OCI-LY1 (cell line): ENCODE data around the gene LTF.

Experiments used
- H2AFZ ChIP-seq: fragments of 200-600 bp; sonication (generic), shearing (Covaris generic); 2 replicates; pipeline ENCODE4 v1.6.0; 2014; ENCODE audit warnings: antibody characterized with exemption, mild to moderate bottlenecking, low read length
- H3F3A ChIP-seq: fragments of 200-600 bp; sonication (generic), shearing (Covaris generic); 2 replicates; pipeline ENCODE4 v1.6.0; 2014; ENCODE audit warnings: mild to moderate bottlenecking, antibody characterized with exemption, low read length, moderate library complexity; ENCODE audit not compliant: insufficient read depth
- H3K27ac ChIP-seq: fragments of 200-600 bp; sonication (generic); 2 replicates; pipeline ENCODE4 v1.5.1; 2014; ENCODE audit warnings: low read length, mixed run types, mild to moderate bottlenecking, low read depth; ENCODE audit not compliant: poor library complexity, severe bottlenecking
- H3K27me3 ChIP-seq: fragments of 200-600 bp; sonication (generic); 2 replicates; pipeline ENCODE4 v1.6.0; 2014; ENCODE audit warnings: antibody characterized with exemption, mild to moderate bottlenecking, low read length, moderate library complexity; ENCODE audit not compliant: insufficient read depth
- H3K36me3 ChIP-seq: fragments of 200-600 bp; sonication (generic); 2 replicates; pipeline ENCODE4 v1.6.1; 2014; ENCODE audit warnings: mild to moderate bottlenecking, antibody characterized with exemption, low read length, moderate library complexity, mixed read lengths; ENCODE audit not compliant: insufficient read depth
- H3K4me1 ChIP-seq: fragments of 200-600 bp; sonication (generic); 2 replicates; pipeline ENCODE4 v1.5.1; 2014; ENCODE audit warnings: mild to moderate bottlenecking, low read length, moderate library complexity; ENCODE audit not compliant: insufficient read depth, severe bottlenecking
- H3K4me2 ChIP-seq: fragments of 200-600 bp; sonication (generic), shearing (Covaris generic); 2 replicates; pipeline ENCODE4 v1.6.1; 2014; ENCODE audit warnings: low read length
- H3K4me3 ChIP-seq: fragments of 200-600 bp; sonication (generic); 2 replicates; pipeline ENCODE4 v1.5.1; 2014; ENCODE audit warnings: low read length, low read depth, mild to moderate bottlenecking, mixed read lengths; ENCODE audit not compliant: poor library complexity, severe bottlenecking
- H3K79me2 ChIP-seq: fragments of 200-600 bp; shearing (Covaris generic); 2 replicates; pipeline ENCODE4 v1.6.1; 2016; ENCODE audit warnings: mixed run types, low read length, mixed read lengths; ENCODE audit not compliant: insufficient read depth
- H3K9ac ChIP-seq: fragments of 200-600 bp; sonication (generic), shearing (Covaris generic); 2 replicates; pipeline ENCODE4 v1.6.1; 2014; ENCODE audit warnings: mild to moderate bottlenecking, low read length, mixed read lengths
- H3K9me2 ChIP-seq: fragments of 200-600 bp; sonication (generic), shearing (Covaris generic); 2 replicates; pipeline ENCODE4 v1.6.1; 2014; ENCODE audit warnings: low read depth, mild to moderate bottlenecking, low read length, mixed read lengths
- H3K9me3 ChIP-seq: fragments of 200-600 bp; shearing (Covaris generic); 2 replicates; pipeline ENCODE4 v1.6.1; 2014; ENCODE audit warnings: low read length, mixed read lengths
- H4K20me1 ChIP-seq: fragments of 200-600 bp; sonication (generic), shearing (Covaris generic); 2 replicates; pipeline ENCODE4 v1.6.0; 2016; ENCODE audit warnings: mild to moderate bottlenecking, low read length; ENCODE audit not compliant: insufficient read depth
- EZH2 ChIP-seq: fragments of 200-600 bp; sonication (generic), shearing (Covaris generic); IDR thresholded peaks from 2 replicates; pipeline ENCODE4 v1.8.0; 2017; ENCODE audit warnings: borderline replicate concordance, mixed run types, mild to moderate bottlenecking, antibody characterized with exemption, low read length, moderate library complexity, mixed read lengths
- TF ChIP-seq, protein P1 (sequence below): fragments of 200-600 bp; sonication (generic), shearing (Covaris generic); IDR thresholded peaks from 2 replicates; pipeline ENCODE4 v1.5.1; 2017; ENCODE audit warnings: mild to moderate bottlenecking, antibody characterized with exemption, low read length, moderate library complexity, mixed read lengths

LTF gene

GRCh38 chr3:46480491-46481195 is 15.9 kb upstream of the LTF start:
- no peaks in the 10 kb centered on the region for H3F3A ChIP-seq
- H3K9ac ChIP-seq = no peak overlapping the region
- no peaks in the 10 kb centered on the region for H3K9me2 ChIP-seq
- H3K4me1 ChIP-seq = no peaks in the 10 kb centered on the region
- no peak for TF ChIP-seq EZH2
- TF ChIP-seq, protein P1, sequence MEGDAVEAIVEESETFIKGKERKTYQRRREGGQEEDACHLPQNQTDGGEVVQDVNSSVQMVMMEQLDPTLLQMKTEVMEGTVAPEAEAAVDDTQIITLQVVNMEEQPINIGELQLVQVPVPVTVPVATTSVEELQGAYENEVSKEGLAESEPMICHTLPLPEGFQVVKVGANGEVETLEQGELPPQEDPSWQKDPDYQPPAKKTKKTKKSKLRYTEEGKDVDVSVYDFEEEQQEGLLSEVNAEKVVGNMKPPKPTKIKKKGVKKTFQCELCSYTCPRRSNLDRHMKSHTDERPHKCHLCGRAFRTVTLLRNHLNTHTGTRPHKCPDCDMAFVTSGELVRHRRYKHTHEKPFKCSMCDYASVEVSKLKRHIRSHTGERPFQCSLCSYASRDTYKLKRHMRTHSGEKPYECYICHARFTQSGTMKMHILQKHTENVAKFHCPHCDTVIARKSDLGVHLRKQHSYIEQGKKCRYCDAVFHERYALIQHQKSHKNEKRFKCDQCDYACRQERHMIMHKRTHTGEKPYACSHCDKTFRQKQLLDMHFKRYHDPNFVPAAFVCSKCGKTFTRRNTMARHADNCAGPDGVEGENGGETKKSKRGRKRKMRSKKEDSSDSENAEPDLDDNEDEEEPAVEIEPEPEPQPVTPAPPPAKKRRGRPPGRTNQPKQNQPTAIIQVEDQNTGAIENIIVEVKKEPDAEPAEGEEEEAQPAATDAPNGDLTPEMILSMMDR = no peak
- H3K36me3 ChIP-seq = no peaks in the 10 kb centered on the region
- H3K27me3 ChIP-seq = no peaks in the 10 kb centered on the region
- H3K9me3 ChIP-seq = no peaks in the 10 kb centered on the region
- no peaks in the 10 kb centered on the region for H3K79me2 ChIP-seq
- H3K27ac ChIP-seq = no peak overlapping the region
- no peak overlapping the region for H2AFZ ChIP-seq
- no peak overlapping the region for H3K4me3 ChIP-seq
- H4K20me1 ChIP-seq = no peaks in the 10 kb centered on the region
- no peak overlapping the region for H3K4me2 ChIP-seq

- H3F3A ChIP-seq = no peaks in the 10 kb centered on the region
- no peaks in the 10 kb centered on the region for H3K36me3 ChIP-seq
- no peak for TF ChIP-seq EZH2
- TF ChIP-seq, protein P1 = no peak
- H3K9me2 ChIP-seq = no peaks in the 10 kb centered on the region
- no peaks in the 10 kb centered on the region for H4K20me1 ChIP-seq
- H3K4me2 ChIP-seq = no peak overlapping the region
- H3K9ac ChIP-seq = no peak overlapping the region
- H3K27me3 ChIP-seq = no peaks in the 10 kb centered on the region
- no peak overlapping the region for H2AFZ ChIP-seq
- no peaks in the 10 kb centered on the region for H3K79me2 ChIP-seq
- H3K9me3 ChIP-seq = no peaks in the 10 kb centered on the region
- H3K4me3 ChIP-seq = no peak overlapping the region
- H3K27ac ChIP-seq = no peak overlapping the region
- H3K4me1 ChIP-seq = no peaks in the 10 kb centered on the region
Measured at GRCh38 chr3:46479696-46480095, 15.0 kb upstream of the LTF start.

- no peak overlapping the region for H3K27ac ChIP-seq
- H3K4me3 ChIP-seq = no peak overlapping the region
- no peaks in the 10 kb centered on the region for H3K36me3 ChIP-seq
- no peaks in the 10 kb centered on the region for H3K4me1 ChIP-seq
- no peak overlapping the region for H3K9ac ChIP-seq
- H3F3A ChIP-seq = no peaks in the 10 kb centered on the region
- no peaks in the 10 kb centered on the region for H4K20me1 ChIP-seq
- H3K27me3 ChIP-seq = no peaks in the 10 kb centered on the region
- no peak overlapping the region for H2AFZ ChIP-seq
- TF ChIP-seq EZH2 = no peak
- TF ChIP-seq, protein P1 = no peak
- H3K9me3 ChIP-seq = no peaks in the 10 kb centered on the region
- H3K9me2 ChIP-seq = no peaks in the 10 kb centered on the region
- H3K4me2 ChIP-seq = no peak overlapping the region
- H3K79me2 ChIP-seq = no peaks in the 10 kb centered on the region
Measured at GRCh38 chr3:46479021-46479420, 14.3 kb upstream of the LTF start.
